ENCODE data around the gene SNRK.

Gene SNRK

GRCh38 chr3:43331381-43331780, 45.0 kb downstream of the SNRK start:
- no peak for DNase-seq (ENCODE audit: low spot score)
- in situ Hi-C loops (cut with MboI; ENCODE audit: low sequenced_read_pairs, unreplicated experiment): no loop called here
- TF ChIP-seq CTCF (IDR thresholded peaks at IDR 0.05; ENCODE audit: borderline replicate concordance, control extremely low read depth, extremely low read depth, insufficient read depth, missing control alignments): no peak

DNA sequence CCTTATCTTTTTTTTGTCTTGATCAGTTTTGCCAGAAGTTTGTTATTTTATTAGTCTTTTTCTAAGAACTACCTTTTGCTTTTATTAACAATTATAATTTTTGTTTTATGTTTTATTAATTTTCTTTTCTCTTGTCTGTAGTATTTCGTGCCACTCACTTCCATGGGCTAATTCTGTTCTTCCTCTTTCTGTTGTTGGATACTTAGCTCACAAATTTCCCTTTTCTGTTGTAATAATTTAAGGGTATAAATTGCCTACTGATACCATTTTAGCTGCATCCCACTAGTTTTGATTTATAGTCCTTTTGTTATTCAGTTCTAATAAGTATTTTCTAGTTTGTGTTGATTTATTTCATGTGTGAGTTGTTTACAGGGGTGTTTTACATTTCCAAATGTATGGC, 48.6 kb downstream of the SNRK start:
- in situ Hi-C loops (cut with MboI; ENCODE audit: low sequenced_read_pairs, unreplicated experiment): no loop called here
- no peak for DNase-seq (ENCODE audit: low spot score)

DNA sequence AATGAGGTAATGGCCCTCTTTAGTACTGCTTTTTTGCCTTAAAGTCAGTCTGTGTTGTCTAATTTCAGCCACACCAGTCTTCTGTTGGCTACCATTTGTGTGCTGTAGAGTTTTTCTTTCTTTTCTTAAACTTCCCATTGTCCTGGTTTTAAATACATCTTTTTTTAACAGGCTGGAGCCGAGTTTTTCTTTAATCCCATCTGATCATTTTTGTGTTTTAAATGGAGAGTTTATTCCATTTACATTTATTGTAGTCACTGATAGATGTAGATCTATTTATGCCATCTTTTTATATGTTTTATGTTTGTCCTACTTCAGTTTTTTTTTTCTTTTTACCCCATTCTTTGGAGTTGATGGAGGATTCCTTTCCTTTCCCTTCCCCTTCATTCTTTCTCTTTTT, 49.5 kb downstream of the SNRK start:
- no peak for TF ChIP-seq CTCF (IDR thresholded peaks at IDR 0.05; ENCODE audit: borderline replicate concordance, control extremely low read depth, extremely low read depth, insufficient read depth, missing control alignments)
- in situ Hi-C loops (cut with MboI; ENCODE audit: low sequenced_read_pairs, unreplicated experiment): no loop called here
- no peak for DNase-seq (ENCODE audit: low spot score)

More for the DNA sequence above, 48.6 kb downstream of the SNRK start:
- no peak for TF ChIP-seq CTCF (IDR thresholded peaks at IDR 0.05; ENCODE audit: borderline replicate concordance, control extremely low read depth, extremely low read depth, insufficient read depth, missing control alignments)

DNA sequence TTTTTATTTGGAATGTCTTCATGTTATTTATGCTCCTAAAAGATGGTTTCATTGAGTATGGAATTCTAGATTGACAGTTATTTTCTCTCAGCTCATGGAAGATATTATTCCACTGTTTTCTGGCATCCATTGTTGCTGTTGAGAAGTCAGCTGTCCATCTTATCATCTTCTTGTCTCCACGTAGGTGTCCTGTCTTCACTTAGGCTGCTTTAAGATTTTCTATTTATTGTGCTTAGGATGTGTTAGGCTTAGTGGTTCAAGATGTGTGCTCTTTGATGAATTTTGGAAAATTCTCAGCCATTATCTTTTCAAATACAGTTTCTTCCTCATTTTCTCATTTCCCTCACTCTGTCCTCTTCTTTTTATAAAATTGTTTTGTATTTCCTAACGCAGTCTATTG, 52.0 kb downstream of the SNRK start:
- no peak for TF ChIP-seq CTCF (IDR thresholded peaks at IDR 0.05; ENCODE audit: borderline replicate concordance, control extremely low read depth, extremely low read depth, insufficient read depth, missing control alignments)
- no peak for DNase-seq (ENCODE audit: low spot score)
- in situ Hi-C loops (cut with MboI; ENCODE audit: low sequenced_read_pairs, unreplicated experiment): no loop called here

- DNase-seq (ENCODE audit: low spot score): no peak
- in situ Hi-C loops (cut with MboI; ENCODE audit: low sequenced_read_pairs, unreplicated experiment): no loop called here
- TF ChIP-seq CTCF (IDR thresholded peaks at IDR 0.05; ENCODE audit: borderline replicate concordance, control extremely low read depth, extremely low read depth, insufficient read depth, missing control alignments): no peak
Measured at GRCh38 chr3:43340403-43340802, 54.1 kb downstream of the SNRK start.

GRCh38 chr3:43341788-43342187, 55.4 kb downstream of the SNRK start:
- DNase-seq (ENCODE audit: low spot score): no peak
- in situ Hi-C loops (cut with MboI; ENCODE audit: low sequenced_read_pairs, unreplicated experiment): no loop called here
- no peak for TF ChIP-seq CTCF (IDR thresholded peaks at IDR 0.05; ENCODE audit: borderline replicate concordance, control extremely low read depth, extremely low read depth, insufficient read depth, missing control alignments)

GRCh38 chr3:43343185-43343584, 56.8 kb downstream of the SNRK start:
- in situ Hi-C loops (cut with MboI; ENCODE audit: low sequenced_read_pairs, unreplicated experiment): no loop called here
- no peak for DNase-seq (ENCODE audit: low spot score)
- no peak for TF ChIP-seq CTCF (IDR thresholded peaks at IDR 0.05; ENCODE audit: borderline replicate concordance, control extremely low read depth, extremely low read depth, insufficient read depth, missing control alignments)
